HCT116 (cell line): ENCODE measurements around the gene UCKL1. TPM values are rescaled to one million over a fixed set of nuclear protein-coding genes. Genes with fewer than 3 reads are reported as not detected.
A peak's percentile ranks its signal among the peaks of the same experiment; 100 is the strongest.

Experiments
- ATAC-seq: fragments of 200-7000 bp; cut with Tn5 transposase; 2 replicates; pipeline ENCODE4 v1.9.1; 2020; ENCODE audit warnings: mild to moderate bottlenecking, moderate library complexity
- BruUV-seq: library from RNA; stranded (reverse); fragments of 400-500 nt; replicated peaks from 2 replicates; lab custom pipeline; 2021; lab: Mats Ljungman, UMichigan
- CTCF ChIA-PET: fragments of 300-600 bp; sonication (Branson Sonifier 250); formaldehyde crosslinking; loops from one replicate; lab custom pipeline; 2021; ENCODE audit warnings: antibody characterized with exemption; lab: Charles Lee
- POLR2A ChIA-PET: fragments of 300-600, 350-600 bp; sonication (Branson Sonifier 250); formaldehyde crosslinking; loops from one replicate; lab custom pipeline; 2021; ENCODE audit warnings: antibody characterized with exemption; lab: Charles Lee
- RAD21 ChIA-PET, 2 experiments: fragments of 300-600 bp; sonication (Branson Sonifier 250); formaldehyde crosslinking; loops; one replicate each; lab custom pipeline; 2023; ENCODE audit warnings: low total read pairs in 2 of 2; ENCODE audit not compliant: uncharacterized antibody in 2 of 2, unreplicated experiment in 2 of 2, low non-redundant PET in 1 of 2; lab: Charles Lee
- DNase-seq: peaks from one replicate; pipeline ENCODE4 v3.0.0-alpha.2; 2010; ENCODE audit warnings: low read depth, low spot score
- H2AFZ ChIP-seq: fragments of 200-600 bp; shearing (Covaris generic), sonication (generic); 2 replicates; pipeline ENCODE4 v1.6.1; 2017; ENCODE audit warnings: low read depth, mixed run types, mixed read lengths, antibody characterized with exemption, low read length; ENCODE audit not compliant: poor library complexity, severe bottlenecking
- H3K27ac ChIP-seq: 2 replicates; pipeline ENCODE4 v1.5.1; 2012; ENCODE audit warnings: low read depth, low read length
- H3K27me3 ChIP-seq: fragments of 200-600 bp; sonication (generic); 2 replicates; pipeline ENCODE4 v1.6.1; 2016; ENCODE audit warnings: mixed run types, low read length, mixed read lengths; ENCODE audit not compliant: insufficient read depth
- H3K36me3 ChIP-seq, 2 experiments: fragments of 200-500 bp in 1 of 2; fragments of 200-600 bp in 1 of 2; sonication (Bioruptor generic) in 1 of 2; sonication (generic) in 1 of 2; 2 replicates each; pipeline versions ENCODE4 v1.5.1 to v1.6.1; 2014 to 2016; ENCODE audit warnings: low read length in 2 of 2, inconsistent platforms in 1 of 2, mixed read lengths in 1 of 2, mixed run types in 1 of 2; ENCODE audit not compliant: insufficient read depth in 2 of 2, control insufficient read depth in 1 of 2
- H3K4me1 ChIP-seq, 2 experiments: fragments of 200-600 bp in 1 of 2; sonication (generic) in 1 of 2; 2 replicates each; pipeline versions ENCODE4 v1.5.1 to v1.6.1; 2012 to 2017; ENCODE audit warnings: low read length in 2 of 2, inconsistent platforms in 1 of 2, mild to moderate bottlenecking in 1 of 2, mixed read lengths in 1 of 2, mixed run types in 1 of 2, moderate library complexity in 1 of 2; ENCODE audit not compliant: insufficient read depth in 2 of 2, control insufficient read depth in 1 of 2
- H3K4me2 ChIP-seq: fragments of 200-600 bp; sonication (generic); 2 replicates; pipeline ENCODE4 v1.6.1; 2017; ENCODE audit warnings: mixed run types, low read length, mixed read lengths
- H3K4me3 ChIP-seq, 2 experiments: fragments of 200-600 bp in 1 of 2; sonication (generic) in 1 of 2; replicated peaks in 1 of 2; 2 replicates each; pipeline ENCODE4 v1.5.1; 2011 to 2016; ENCODE audit warnings: low read length in 2 of 2, control low read depth in 1 of 2, low read depth in 1 of 2, mild to moderate bottlenecking in 1 of 2, mixed read lengths in 1 of 2, mixed run types in 1 of 2
- H3K79me2 ChIP-seq: fragments of 200-600 bp; sonication (generic); 2 replicates; pipeline ENCODE4 v1.6.1; 2017; ENCODE audit warnings: mild to moderate bottlenecking, mixed run types, low read length, moderate library complexity, mixed read lengths; ENCODE audit not compliant: insufficient read depth
- H3K9ac ChIP-seq: fragments of 200-600 bp; sonication (generic); 2 replicates; pipeline ENCODE4 v1.6.1; 2016; ENCODE audit warnings: low read length, mixed read lengths
- H3K9me2 ChIP-seq: fragments of 200-600 bp; sonication (generic), shearing (Covaris generic); 2 replicates; pipeline ENCODE4 v1.6.1; 2017; ENCODE audit warnings: mixed run types, mild to moderate bottlenecking, moderate library complexity; ENCODE audit not compliant: insufficient read depth
- H3K9me3 ChIP-seq, 2 experiments: fragments of 200-500 bp in 1 of 2; fragments of 200-600 bp in 1 of 2; sonication (Bioruptor generic) in 1 of 2; sonication (generic) in 1 of 2; 2 replicates each; pipeline ENCODE4 v1.6.1; 2014 to 2017; ENCODE audit warnings: low read length in 2 of 2, mixed read lengths in 2 of 2, inconsistent platforms in 1 of 2, low read depth in 1 of 2, mild to moderate bottlenecking in 1 of 2, mixed run types in 1 of 2, moderate library complexity in 1 of 2; ENCODE audit not compliant: control insufficient read depth in 1 of 2, insufficient read depth in 1 of 2
- H4K20me1 ChIP-seq: fragments of 200-600 bp; sonication (generic), shearing (Covaris generic); 2 replicates; pipeline ENCODE4 v1.6.1; 2017; ENCODE audit warnings: mixed run types, mild to moderate bottlenecking, moderate library complexity; ENCODE audit not compliant: insufficient read depth
- CEBPB ChIP-seq: IDR thresholded peaks from 2 replicates; pipeline ENCODE4 v1.6.1; 2012; ENCODE audit warnings: low read depth
- CTCF ChIP-seq, 3 experiments: fragments of 200-600 bp in 1 of 3; sonication (generic) in 1 of 3; IDR thresholded peaks in 2 of 3; conservative IDR thresholded peaks in 1 of 3; 2 replicates each; pipeline ENCODE4 v1.5.1; 2012 to 2017; ENCODE audit warnings: low read depth in 2 of 3, low read length in 2 of 3, antibody characterized with exemption in 1 of 3, borderline replicate concordance in 1 of 3, control low read depth in 1 of 3, mild to moderate bottlenecking in 1 of 3, mixed read lengths in 1 of 3, mixed run types in 1 of 3, moderate library complexity in 1 of 3; ENCODE audit not compliant: insufficient read depth in 1 of 3
- EZH2 ChIP-seq: fragments of 200-600 bp; sonication (generic); IDR thresholded peaks from 2 replicates; pipeline ENCODE4 v1.6.1; 2017; ENCODE audit warnings: antibody characterized with exemption, mixed run types
- FOSL1 ChIP-seq: IDR thresholded peaks from 2 replicates; pipeline ENCODE4 v1.6.1; 2012; ENCODE audit warnings: low read depth
- JUND ChIP-seq: IDR thresholded peaks from 2 replicates; pipeline ENCODE4 v1.6.1; 2012
- POLR2AphosphoS5 ChIP-seq: IDR thresholded peaks from 2 replicates; pipeline ENCODE4 v1.6.1; 2011; ENCODE audit warnings: mild to moderate bottlenecking, low read depth, low read length, moderate library complexity
- SRF ChIP-seq: IDR thresholded peaks from 2 replicates; pipeline ENCODE4 v1.6.1; 2012; ENCODE audit warnings: low read depth
- intact Hi-C: fragments of 100-400 bp; cut with micrococcal nuclease; formaldehyde crosslinking; loops from 2 replicates; pipeline ENCODE4 v1.10.0; 2022
- microRNA counts: library from miRNA; unstranded; fragments of <30 nt; microRNA quantifications from one replicate; lab custom pipeline; 2015
- microRNA-seq: library from miRNA; unstranded; fragments of <30 nt; microRNA quantifications from one replicate; pipeline ENCODE4, GENCODE V29; 2016; ENCODE audit warnings: borderline number of aligned reads
- total RNA-seq: library from RNA; stranded (reverse); gene quantifications from one replicate; pipeline ENCODE4 v1.2.1, GENCODE V29; 2021; ENCODE audit not compliant: unreplicated experiment
- TF ChIP-seq, protein P1 (sequence below): IDR thresholded peaks from 2 replicates; pipeline ENCODE4 v1.6.1; 2012

The UCKL1 gene
- total RNA-seq, 1 experiment from 2014 or later: 54.2 TPM

DNA sequence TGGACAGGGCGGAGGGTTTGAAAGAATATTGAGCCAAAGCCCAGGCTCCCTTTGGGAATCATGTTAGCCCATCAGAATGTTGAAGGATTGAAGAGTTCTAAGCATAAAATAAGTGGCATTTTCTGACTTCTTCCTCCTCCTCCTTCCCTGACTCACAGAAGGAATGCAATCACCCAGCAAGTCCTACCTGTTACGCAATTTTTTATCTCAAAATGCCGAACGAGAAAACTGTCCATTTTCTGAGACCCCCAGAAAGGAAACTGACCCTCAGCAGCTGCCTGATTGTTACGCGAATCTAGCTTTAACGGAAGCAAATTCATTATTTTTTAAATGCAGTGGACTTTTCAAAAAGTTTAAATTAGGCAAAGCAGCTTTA is 66.0 kb downstream of the UCKL1 start:
- no peaks in the 10 kb centered on the region for H3K27me3 ChIP-seq
- no peak for DNase-seq
- H3K36me3 ChIP-seq: peaks cover 23 to 48% of the 10 kb centered on the region in 2 experiments; a peak in 3 of 4 replicates

More for the DNA sequence above, 66.0 kb downstream of the UCKL1 start:
- Histone ChIP-seq H4K20me1 (peaks cover 3% of the 10 kb centered on the region; the same call in 1 of the 2 replicates), H3K9me3 (no peaks in the 10 kb centered on the region), H3K4me3 (no peak overlapping the region), H3K9me2 (no peaks in the 10 kb centered on the region), H3K27ac (no peak overlapping the region), H2AFZ (no peak overlapping the region), H3K4me1 (peaks cover 8 to 13% of the 10 kb centered on the region in 2 experiments; a peak in 3 of 4 replicates), H3K79me2 (peaks cover 39% of the 10 kb centered on the region; the same call in 1 of the 2 replicates), H3K9ac (no peak overlapping the region), H3K4me2 (no peak overlapping the region)
- ATAC-seq: no peak
- ChIA-PET CTCF (no interaction called here), RAD21 (no interaction called here), POLR2A (no interaction called here)
- no peak for TF ChIP-seq CTCF (IDR thresholded peaks at IDR 0.05 in 2 of 3, conservative IDR thresholded peaks at IDR 0.05 in 1 of 3; ENCODE audit: borderline replicate concordance in 1 of 3, insufficient read depth in 1 of 3, low read depth in 2 of 3, low read length in 2 of 3)
- TF ChIP-seq JUND: no peak
- TF ChIP-seq FOSL1: no peak
- TF ChIP-seq, protein P1, sequence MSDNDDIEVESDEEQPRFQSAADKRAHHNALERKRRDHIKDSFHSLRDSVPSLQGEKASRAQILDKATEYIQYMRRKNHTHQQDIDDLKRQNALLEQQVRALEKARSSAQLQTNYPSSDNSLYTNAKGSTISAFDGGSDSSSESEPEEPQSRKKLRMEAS: no peak
- no peak for TF ChIP-seq CEBPB
- no peak for TF ChIP-seq POLR2AphosphoS5
- TF ChIP-seq EZH2: no peak
- no peak for TF ChIP-seq SRF
- intact Hi-C loops: no loop called here
- no TSS peak for BruUV-seq

MicroRNAs encoded within 50 kb of the gene (microRNA counts, 767-probe panel; counts per million panel counts)
- microRNA hsa-miR-1914-5p (lab: Ali Mortazavi, UCI): not detected
- microRNA hsa-miR-647 (lab: Ali Mortazavi, UCI): not detected
- microRNA hsa-miR-941 (lab: Ali Mortazavi, UCI): not detected

Small RNA genes within 50 kb of the gene (microRNA-seq; reads per million reads assigned to microRNA genes)
- gene MIR1914 (7.7 reads per million, percentile 21 among the genes with 10 or more reads in this experiment), gene MIR647 (not detected), gene MIR941-1 (not detected), gene MIR941-2 (not detected), gene MIR941-3 (not detected), gene MIR941-4 (not detected), gene MIR941-5 (not detected)

Other genes starting within 250 kb of the UCKL1 start
- gene ARFRP1, start 248.4 kb downstream of the UCKL1 start, total RNA-seq: 53.7 TPM
- 30.6 TPM for gene ZGPAT, start 248.4 kb downstream of the UCKL1 start, total RNA-seq
- 27.4 TPM for gene LIME1, start 219.8 kb downstream of the UCKL1 start, total RNA-seq
- gene SLC2A4RG, start 216.6 kb downstream of the UCKL1 start, total RNA-seq: 121 TPM
- gene ZBTB46, start 125.2 kb downstream of the UCKL1 start, total RNA-seq: 10.7 TPM
- not detected for gene ABHD16B, start 94.9 kb downstream of the UCKL1 start, total RNA-seq
- 149 TPM for gene TPD52L2, start 91.1 kb downstream of the UCKL1 start, total RNA-seq
- gene DNAJC5, start 61.3 kb downstream of the UCKL1 start, total RNA-seq: 38.3 TPM
- 10.3 TPM for gene ZNF512B, start 13.5 kb upstream of the UCKL1 start, total RNA-seq
- 4.2 TPM for gene SAMD10, start 23.2 kb upstream of the UCKL1 start, total RNA-seq
- 74.9 TPM for gene PRPF6, start 24.7 kb upstream of the UCKL1 start, total RNA-seq
- 2.5 TPM for gene C20orf204, start 79.8 kb upstream of the UCKL1 start, total RNA-seq
- 3.3 TPM for gene SOX18, start 93.2 kb upstream of the UCKL1 start, total RNA-seq
- gene TCEA2, start 106.8 kb upstream of the UCKL1 start, total RNA-seq: 29.7 TPM
- 21.4 TPM for gene RGS19, start 123.1 kb upstream of the UCKL1 start, total RNA-seq
- gene OPRL1, start 123.7 kb upstream of the UCKL1 start, total RNA-seq: 1.6 TPM
- gene LKAAEAR1, start 128.0 kb upstream of the UCKL1 start, total RNA-seq: not detected
- not detected for gene NPBWR2, start 151.1 kb upstream of the UCKL1 start, total RNA-seq
- 7.1 TPM for gene MYT1, start 208.0 kb upstream of the UCKL1 start, total RNA-seq